IMR-90 (cell line): ENCODE data around the gene HNRNPAB. TPM values are rescaled to one million over a fixed set of nuclear protein-coding genes. Genes with fewer than 3 reads are reported as not detected.

Experiments
- ATAC-seq: fragments of 200-7000 bp; cut with Tn5 transposase; 2 replicates; pipeline ENCODE4 v1.9.1; 2020; ENCODE audit warnings: low read depth, mild to moderate bottlenecking, moderate library complexity
- BruUV-seq: library from RNA; stranded (reverse); fragments of 400-500 nt; replicated peaks from 2 replicates; lab custom pipeline; 2021; lab: Mats Ljungman, UMichigan
- CTCF ChIA-PET: fragments of 300-600 bp; formaldehyde crosslinking; extraction: SDS; loops from one replicate; lab custom pipeline; 2021; ENCODE audit warnings: antibody characterized with exemption; lab: Yijun Ruan, JAX
- POLR2A ChIA-PET: fragments of 300-600 bp; sonication (Branson Sonifier 250); formaldehyde crosslinking; loops from one replicate; lab custom pipeline; 2022; ENCODE audit warnings: antibody characterized with exemption; ENCODE audit not compliant: unreplicated experiment; lab: Charles Lee
- DNase-seq: peaks from one replicate; pipeline ENCODE4 v3.0.0; 2013
- H2AFZ ChIP-seq: replicated peaks from 2 replicates; pipeline ENCODE3; 2013; ENCODE audit warnings: low read length, mild to moderate bottlenecking; ENCODE audit not compliant: poor library complexity
- H2AK5ac ChIP-seq: 2 replicates; pipeline ENCODE4 v1.6.1; 2013; ENCODE audit warnings: low read depth, low read length, inconsistent platforms
- H2AK9ac ChIP-seq: replicated peaks from 2 replicates; pipeline ENCODE3; 2013; ENCODE audit warnings: mild to moderate bottlenecking, low read depth, low read length, moderate library complexity; ENCODE audit not compliant: poor library complexity
- H2BK120ac ChIP-seq: 2 replicates; pipeline ENCODE4 v1.6.1; 2013; ENCODE audit warnings: low read depth, low read length, inconsistent platforms
- H2BK15ac ChIP-seq: 3 replicates; pipeline ENCODE4 v1.6.1; 2013; ENCODE audit warnings: low read depth, low read length, inconsistent platforms
- H2BK20ac ChIP-seq: 2 replicates; pipeline ENCODE4 v1.6.1; 2013; ENCODE audit warnings: low read depth, mild to moderate bottlenecking, inconsistent platforms, low read length, moderate library complexity
- H2BK5ac ChIP-seq: 2 replicates; pipeline ENCODE4 v1.6.1; 2013; ENCODE audit warnings: mild to moderate bottlenecking, low read depth, low read length, inconsistent platforms; ENCODE audit not compliant: poor library complexity, severe bottlenecking
- H3K14ac ChIP-seq: replicated peaks from 2 replicates; pipeline ENCODE4 v1.6.1; 2013; ENCODE audit warnings: low read depth, low read length, inconsistent platforms
- H3K18ac ChIP-seq: 2 replicates; pipeline ENCODE4 v1.6.1; 2013; ENCODE audit warnings: low read depth, low read length, control low read depth
- H3K23ac ChIP-seq: 2 replicates; pipeline ENCODE4 v1.6.1; 2013; ENCODE audit warnings: low read depth, low read length, inconsistent platforms
- H3K27ac ChIP-seq: 2 replicates; pipeline ENCODE4 v1.5.1; 2013; ENCODE audit warnings: mild to moderate bottlenecking, control low read depth, low read length; ENCODE audit not compliant: insufficient read depth
- H3K27me3 ChIP-seq: 2 replicates; pipeline ENCODE4 v1.6.1; 2013; ENCODE audit warnings: low read length; ENCODE audit not compliant: control insufficient read depth, insufficient read depth
- H3K36me3 ChIP-seq: 2 replicates; pipeline ENCODE4 v1.6.1; 2013; ENCODE audit warnings: low read length, mixed read lengths; ENCODE audit not compliant: control insufficient read depth, insufficient read depth
- H3K4ac ChIP-seq: 2 replicates; pipeline ENCODE4 v1.6.1; 2013; ENCODE audit warnings: low read depth, low read length, inconsistent platforms
- H3K4me1 ChIP-seq: 2 replicates; pipeline ENCODE4 v1.6.1; 2013; ENCODE audit warnings: low read length, mixed read lengths; ENCODE audit not compliant: control insufficient read depth, insufficient read depth
- H3K4me2 ChIP-seq: 2 replicates; pipeline ENCODE4 v1.6.1; 2013; ENCODE audit warnings: low read depth, mild to moderate bottlenecking, control low read depth, low read length, moderate library complexity
- H3K4me3 ChIP-seq: 2 replicates; pipeline ENCODE4 v1.5.1; 2013; ENCODE audit warnings: low read depth, mild to moderate bottlenecking, control low read depth, low read length, moderate library complexity; ENCODE audit not compliant: insufficient read depth
- H3K56ac ChIP-seq: 2 replicates; pipeline ENCODE4 v1.6.1; 2013; ENCODE audit warnings: low read length, inconsistent platforms; ENCODE audit not compliant: insufficient read depth; ENCODE audit errors: extremely low read depth
- H3K79me1 ChIP-seq, 2 experiments: 2 replicates each; pipeline ENCODE4 v1.6.1; 2013; ENCODE audit warnings: low read length in 2 of 2, inconsistent platforms in 1 of 2, low read depth in 1 of 2
- H3K9ac ChIP-seq: 2 replicates; pipeline ENCODE4 v1.6.1; 2013; ENCODE audit warnings: low read depth, low read length, control low read depth
- H3K9me1 ChIP-seq: 2 replicates; pipeline ENCODE4 v1.6.1; 2013; ENCODE audit warnings: low read length, inconsistent platforms; ENCODE audit not compliant: insufficient read depth
- H3K9me3 ChIP-seq: 2 replicates; pipeline ENCODE4 v1.6.1; 2013; ENCODE audit warnings: low read length; ENCODE audit not compliant: control insufficient read depth, insufficient read depth
- H4K20me1 ChIP-seq: 2 replicates; pipeline ENCODE4 v1.6.1; 2013; ENCODE audit warnings: low read length, inconsistent platforms; ENCODE audit not compliant: insufficient read depth
- H4K5ac ChIP-seq: 2 replicates; pipeline ENCODE4 v1.6.1; 2013; ENCODE audit warnings: mild to moderate bottlenecking, low read depth, low read length, control low read depth
- H4K8ac ChIP-seq, 2 experiments: 2 replicates each; pipeline ENCODE4 v1.6.1; 2013; ENCODE audit warnings: low read depth in 2 of 2, low read length in 2 of 2, control low read depth in 1 of 2, inconsistent platforms in 1 of 2
- H4K91ac ChIP-seq: 2 replicates; pipeline ENCODE4 v1.6.1; 2013; ENCODE audit warnings: low read depth, low read length, inconsistent platforms; ENCODE audit not compliant: insufficient read depth
- BHLHE40 ChIP-seq: fragments of 150-350 bp; IDR thresholded peaks from 2 replicates; pipeline ENCODE4 v1.6.1; 2016; ENCODE audit warnings: mild to moderate bottlenecking, low read depth, low read length
- CEBPB ChIP-seq: IDR thresholded peaks from 2 replicates; pipeline ENCODE4 v1.6.1; 2012; ENCODE audit warnings: low read depth, low read length, improper control_type of control experiment
- CHD1 ChIP-seq: IDR thresholded peaks from 2 replicates; pipeline ENCODE4 v1.6.1; 2012; ENCODE audit warnings: low read depth, low read length, improper control_type of control experiment
- FOS ChIP-seq: fragments of 150-350 bp; IDR thresholded peaks from 2 replicates; pipeline ENCODE4 v1.6.1; 2016; ENCODE audit warnings: low read depth, low read length
- MAFK ChIP-seq: IDR thresholded peaks from 2 replicates; pipeline ENCODE4 v1.6.1; 2012; ENCODE audit warnings: low read depth, low read length, improper control_type of control experiment
- MAZ ChIP-seq: IDR thresholded peaks from 2 replicates; pipeline ENCODE4 v1.6.1; 2012; ENCODE audit warnings: low read depth, mild to moderate bottlenecking, low read length, improper control_type of control experiment, moderate library complexity, borderline replicate concordance
- MXI1 ChIP-seq: IDR thresholded peaks from 2 replicates; pipeline ENCODE4 v1.6.1; 2012; ENCODE audit warnings: low read depth, mild to moderate bottlenecking, low read length, moderate library complexity, borderline replicate concordance
- NFE2L2 ChIP-seq: fragments of 150-350 bp; IDR thresholded peaks from 2 replicates; pipeline ENCODE4 v1.6.1; 2016; ENCODE audit warnings: low read depth, mild to moderate bottlenecking, low read length
- POLR2A ChIP-seq: IDR thresholded peaks from 2 replicates; pipeline ENCODE4 v1.6.1; 2012; ENCODE audit warnings: mild to moderate bottlenecking, low read depth, low read length
- RAD21 ChIP-seq: IDR thresholded peaks from 2 replicates; pipeline ENCODE4 v1.6.1; 2012; ENCODE audit warnings: low read length, improper control_type of control experiment
- RCOR1 ChIP-seq: IDR thresholded peaks from 2 replicates; pipeline ENCODE4 v1.6.1; 2012; ENCODE audit warnings: mild to moderate bottlenecking, low read length, improper control_type of control experiment; ENCODE audit not compliant: insufficient replicate concordance
- RFX5 ChIP-seq: IDR thresholded peaks from 2 replicates; pipeline ENCODE4 v1.8.0; 2012; ENCODE audit warnings: low read depth, mild to moderate bottlenecking, low read length, moderate library complexity
- SMC3 ChIP-seq: fragments of 150-350 bp; IDR thresholded peaks from 2 replicates; pipeline ENCODE4 v1.6.1; 2016; ENCODE audit warnings: low read depth, mild to moderate bottlenecking, antibody characterized with exemption, low read length, moderate library complexity
- WGBS, 2 experiments: methylation state at CpG; one replicate each; pipeline versions ENCODE4 v1.1.5 to v1.1.7; 2013; ENCODE audit warnings: missing lambda C conversion rate in 2 of 2; ENCODE audit not compliant: insufficient read length in 1 of 2; ENCODE audit errors: extremely low coverage in 2 of 2; 5-methylcytosine and 5-hydroxymethylcytosine counted together
- dilution Hi-C: fragments of 300-500 bp; cut with HindIII; formaldehyde crosslinking; loops from one replicate; pipeline ENCODE4 v1.14.3; 2018; ENCODE audit warnings: low sequenced_read_pairs; ENCODE audit not compliant: unreplicated experiment
- in situ Hi-C: fragments of 300-500 bp; cut with MboI; formaldehyde crosslinking; loops from 3 replicates; pipeline ENCODE4 v1.14.3; 2019; ENCODE audit warnings: low sequenced_read_pairs, inconsistent platforms, mixed read lengths
- intact Hi-C: fragments of 100-400 bp; cut with micrococcal nuclease; formaldehyde crosslinking; loops from 2 replicates; pipeline ENCODE4 v1.10.0; 2022
- polyA plus RNA-seq, 3 experiments: library from polyadenylated mRNA; depleted of rRNA; stranded (reverse); fragments of >200 nt; gene quantifications; 2 replicates each; pipeline ENCODE4 v1.2.3, GENCODE V29; 2012; ENCODE audit warnings: low replicate concordance in 1 of 3
- total RNA-seq: library from RNA; depleted of rRNA; stranded (reverse); fragments of >200 nt; gene quantifications from 2 replicates; pipeline ENCODE4 v1.2.3, GENCODE V29; 2012
- TF ChIP-seq, protein P1 (sequence below): fragments of 150-350 bp; IDR thresholded peaks from 2 replicates; pipeline ENCODE4 v1.6.1; 2017; ENCODE audit warnings: mild to moderate bottlenecking, antibody characterized with exemption, low read length, low read depth
- TF ChIP-seq, protein P2 (sequence below): fragments of 150-350 bp; IDR thresholded peaks from 2 replicates; pipeline ENCODE4 v1.6.1; 2016; ENCODE audit warnings: low read depth, mild to moderate bottlenecking, low read length, moderate library complexity, borderline replicate concordance
- TF ChIP-seq, protein P3 (sequence below): conservative IDR thresholded peaks from 2 replicates; pipeline ENCODE4 v1.5.1; 2012; ENCODE audit warnings: mild to moderate bottlenecking, low read depth, low read length, improper control_type of control experiment

HNRNPAB gene
- total and polyA plus RNA-seq, 2 of the 4 experiments (the other 2 are of a cell fraction) = 32.1 to 128 TPM

DNA sequence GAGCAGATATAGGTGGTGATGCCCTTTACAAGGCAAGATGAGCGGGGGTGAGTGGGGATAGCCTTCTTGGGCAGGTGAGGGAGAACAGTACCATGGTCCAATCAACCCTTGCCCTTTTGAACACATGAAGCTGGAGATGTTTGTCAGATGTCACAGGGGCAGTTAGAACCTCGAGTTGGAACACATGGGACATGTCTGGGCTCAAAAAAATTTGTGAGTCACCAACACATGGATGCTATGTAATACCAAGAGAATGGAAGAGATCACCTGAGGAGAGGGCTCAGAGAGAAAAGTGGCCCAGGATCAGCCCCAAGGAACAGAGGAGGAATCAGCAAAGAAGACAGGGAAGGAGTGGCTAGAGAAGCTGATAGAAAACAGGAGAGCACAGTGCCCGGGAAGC lies 23.6 kb downstream of the HNRNPAB start:
- Histone ChIP-seq H3K36me3 (peaks cover 43% of the 10 kb centered on the region), H2AFZ (no peak overlapping the region), H3K4me1 (peaks cover 9% of the 10 kb centered on the region), H3K4ac (no peak overlapping the region), H3K9ac (no peak overlapping the region), H2AK5ac (no peak overlapping the region), H4K20me1 (peaks cover 6% of the 10 kb centered on the region; the same call in 1 of the 2 replicates), H4K5ac (no peak overlapping the region), H2BK120ac (no peak overlapping the region), H3K4me3 (no peak overlapping the region), H2BK15ac (no peak overlapping the region), H3K56ac (no peak overlapping the region), H3K9me3 (0 out of 2 replicates have a peak, but pooled peaks cover 2% of the 10 kb centered on the region), H2BK20ac (no peak overlapping the region), H3K27me3 (no peaks in the 10 kb centered on the region), H3K23ac (no peak overlapping the region), H2BK5ac (no peak overlapping the region), H4K8ac (no peak overlapping the region), H4K91ac (no peak overlapping the region), H3K79me1 (peaks cover 21 to 75% of the 10 kb centered on the region in 2 experiments), H3K18ac (no peak overlapping the region), H3K27ac (no peak overlapping the region), H2AK9ac (no peak overlapping the region), H3K4me2 (no peak overlapping the region), H3K14ac (no peak overlapping the region), H3K9me1 (peaks cover 24% of the 10 kb centered on the region)
- POLR2A ChIA-PET = no interaction called here
- BruUV-seq = no TSS peak
- intact Hi-C loops = no loop called here
- no peak for DNase-seq
- dilution Hi-C loops = no loop called here
- 100% methylated on average over 2 of the region's 3 CpGs; no CpG with 5 or more reads in 1 of the 2 experiments for WGBS, 2 experiments
- in situ Hi-C loops = no loop called here
- CTCF ChIA-PET = no interaction called here
- TF ChIP-seq RCOR1 (no peak), POLR2A (no peak), FOS (no peak), CEBPB (no peak), MAZ (no peak), NFE2L2 (no peak), RFX5 (no peak), CHD1 (no peak), RAD21 (no peak), MXI1 (no peak), BHLHE40 (no peak), MAFK (no peak), SMC3 (no peak)
- TF ChIP-seq, protein P1, sequence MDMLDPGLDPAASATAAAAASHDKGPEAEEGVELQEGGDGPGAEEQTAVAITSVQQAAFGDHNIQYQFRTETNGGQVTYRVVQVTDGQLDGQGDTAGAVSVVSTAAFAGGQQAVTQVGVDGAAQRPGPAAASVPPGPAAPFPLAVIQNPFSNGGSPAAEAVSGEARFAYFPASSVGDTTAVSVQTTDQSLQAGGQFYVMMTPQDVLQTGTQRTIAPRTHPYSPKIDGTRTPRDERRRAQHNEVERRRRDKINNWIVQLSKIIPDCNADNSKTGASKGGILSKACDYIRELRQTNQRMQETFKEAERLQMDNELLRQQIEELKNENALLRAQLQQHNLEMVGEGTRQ = no peak
- TF ChIP-seq, protein P2, sequence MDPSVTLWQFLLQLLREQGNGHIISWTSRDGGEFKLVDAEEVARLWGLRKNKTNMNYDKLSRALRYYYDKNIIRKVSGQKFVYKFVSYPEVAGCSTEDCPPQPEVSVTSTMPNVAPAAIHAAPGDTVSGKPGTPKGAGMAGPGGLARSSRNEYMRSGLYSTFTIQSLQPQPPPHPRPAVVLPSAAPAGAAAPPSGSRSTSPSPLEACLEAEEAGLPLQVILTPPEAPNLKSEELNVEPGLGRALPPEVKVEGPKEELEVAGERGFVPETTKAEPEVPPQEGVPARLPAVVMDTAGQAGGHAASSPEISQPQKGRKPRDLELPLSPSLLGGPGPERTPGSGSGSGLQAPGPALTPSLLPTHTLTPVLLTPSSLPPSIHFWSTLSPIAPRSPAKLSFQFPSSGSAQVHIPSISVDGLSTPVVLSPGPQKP = no peak
- TF ChIP-seq, protein P3, sequence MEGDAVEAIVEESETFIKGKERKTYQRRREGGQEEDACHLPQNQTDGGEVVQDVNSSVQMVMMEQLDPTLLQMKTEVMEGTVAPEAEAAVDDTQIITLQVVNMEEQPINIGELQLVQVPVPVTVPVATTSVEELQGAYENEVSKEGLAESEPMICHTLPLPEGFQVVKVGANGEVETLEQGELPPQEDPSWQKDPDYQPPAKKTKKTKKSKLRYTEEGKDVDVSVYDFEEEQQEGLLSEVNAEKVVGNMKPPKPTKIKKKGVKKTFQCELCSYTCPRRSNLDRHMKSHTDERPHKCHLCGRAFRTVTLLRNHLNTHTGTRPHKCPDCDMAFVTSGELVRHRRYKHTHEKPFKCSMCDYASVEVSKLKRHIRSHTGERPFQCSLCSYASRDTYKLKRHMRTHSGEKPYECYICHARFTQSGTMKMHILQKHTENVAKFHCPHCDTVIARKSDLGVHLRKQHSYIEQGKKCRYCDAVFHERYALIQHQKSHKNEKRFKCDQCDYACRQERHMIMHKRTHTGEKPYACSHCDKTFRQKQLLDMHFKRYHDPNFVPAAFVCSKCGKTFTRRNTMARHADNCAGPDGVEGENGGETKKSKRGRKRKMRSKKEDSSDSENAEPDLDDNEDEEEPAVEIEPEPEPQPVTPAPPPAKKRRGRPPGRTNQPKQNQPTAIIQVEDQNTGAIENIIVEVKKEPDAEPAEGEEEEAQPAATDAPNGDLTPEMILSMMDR = no peak
- no peak for ATAC-seq
